Activated CD4-positive, alpha-beta T cell treated with anti-CD3 and anti-CD28 coated beads, Interleukin-2, amount 10 ng/mL, durations not matched to agents 7 days and 5 days (primary cell): ENCODE data around the gene TNRC18. TPM values are rescaled to one million over a fixed set of nuclear protein-coding genes. Genes with fewer than 3 reads are reported as not detected.

Source experiments
- CTCF ChIA-PET: fragments of 350-600 bp; sonication (Branson Sonifier 250); formaldehyde crosslinking; loops from one replicate; lab custom pipeline; 2021; ENCODE audit warnings: antibody characterized with exemption; lab: Charles Lee
- POLR2A ChIA-PET: fragments of 350-600 bp; sonication (Branson Sonifier 250); formaldehyde crosslinking; loops from one replicate; lab custom pipeline; 2021; ENCODE audit warnings: antibody characterized with exemption; lab: Charles Lee
- DNase-seq: peaks from one replicate; pipeline ENCODE4 v3.0.0-alpha.2; 2020
- H3K27ac Mint-ChIP-seq: one replicate; pipeline ENCODE4 v1.8.0; 2021; ENCODE audit warnings: mild to moderate bottlenecking, moderate library complexity, mixed read lengths
- H3K27me3 Mint-ChIP-seq: one replicate; pipeline ENCODE4 v1.8.0; 2021; ENCODE audit warnings: mixed read lengths
- H3K36me3 Mint-ChIP-seq: one replicate; pipeline ENCODE4 v1.8.0; 2021; ENCODE audit warnings: low read depth, mixed read lengths
- H3K4me1 Mint-ChIP-seq: one replicate; pipeline ENCODE4 v1.8.0; 2021; ENCODE audit warnings: mixed read lengths
- H3K4me3 Mint-ChIP-seq: one replicate; pipeline ENCODE4 v1.8.0; 2021; ENCODE audit warnings: mild to moderate bottlenecking, moderate library complexity, mixed read lengths
- H3K9me3 Mint-ChIP-seq: one replicate; pipeline ENCODE4 v1.8.0; 2021; ENCODE audit warnings: mixed read lengths
- total RNA-seq, 2 experiments: library from RNA; stranded (reverse); gene quantifications; one replicate each; pipeline ENCODE4 v1.2.3, GENCODE V29; 2021

TNRC18 gene
- total RNA-seq, 2 experiments from 2014 or later, result 45.8 to 53.9 TPM

GRCh38 chr7:5442757-5443305, 19.2 kb upstream of the TNRC18 start:
- no peaks in the 10 kb centered on the region for H3K27me3 Mint-ChIP-seq
- no peak overlapping the region for H3K27ac Mint-ChIP-seq
- ChIA-PET CTCF (interaction anchor here (1.5 kb wide), 1 partner anchor 203 kb away, joined by 4 read pairs; no protein-coding TSS in a partner anchor), POLR2A (no interaction called here)
- no peak overlapping the region for H3K4me3 Mint-ChIP-seq
- H3K4me1 Mint-ChIP-seq, result no peaks in the 10 kb centered on the region
- H3K36me3 Mint-ChIP-seq, result no peaks in the 10 kb centered on the region
- DNase-seq, result no peak
- no peaks in the 10 kb centered on the region for H3K9me3 Mint-ChIP-seq

GRCh38 chr7:5441840-5442503, 18.3 kb upstream of the TNRC18 start:
- no peaks in the 10 kb centered on the region for H3K36me3 Mint-ChIP-seq
- no peak overlapping the region for H3K27ac Mint-ChIP-seq
- H3K4me1 Mint-ChIP-seq, result no peaks in the 10 kb centered on the region
- ChIA-PET CTCF (interaction anchor here (1.5 kb wide), 1 partner anchor 202 kb away, joined by 4 read pairs; no protein-coding TSS in a partner anchor), POLR2A (no interaction called here)
- no peak for DNase-seq
- no peaks in the 10 kb centered on the region for H3K9me3 Mint-ChIP-seq
- H3K4me3 Mint-ChIP-seq, result no peak overlapping the region
- H3K27me3 Mint-ChIP-seq, result no peaks in the 10 kb centered on the region

- POLR2A ChIA-PET, result no interaction called here
- no peak for DNase-seq
- no peaks in the 10 kb centered on the region for H3K9me3 Mint-ChIP-seq
- H3K27me3 Mint-ChIP-seq, result no peaks in the 10 kb centered on the region
- H3K4me3 Mint-ChIP-seq, result no peak overlapping the region
- H3K27ac Mint-ChIP-seq, result no peak overlapping the region
- CTCF ChIA-PET, result interaction anchor here (0.5 kb wide), 1 partner anchor 20 kb away, joined by 3 read pairs; no protein-coding TSS in a partner anchor
- H3K36me3 Mint-ChIP-seq, result no peaks in the 10 kb centered on the region
- no peaks in the 10 kb centered on the region for H3K4me1 Mint-ChIP-seq
Observed at GRCh38 chr7:5439572-5440496, 16.2 kb upstream of the TNRC18 start.

GRCh38 chr7:5439209-5439571, 15.6 kb upstream of the TNRC18 start:
- no peak for DNase-seq
- Mint-ChIP-seq H3K9me3 (peaks cover 2% of the 10 kb centered on the region), H3K4me3 (no peak overlapping the region), H3K27ac (no peak overlapping the region), H3K27me3 (peaks cover 4% of the 10 kb centered on the region), H3K36me3 (no peaks in the 10 kb centered on the region), H3K4me1 (no peaks in the 10 kb centered on the region)
- ChIA-PET POLR2A (no interaction called here), CTCF (interaction anchor here (0.5 to 1.1 kb wide), 3 partner anchors 12 to 28 kb away, joined by 3 to 4 read pairs (median 3); no protein-coding TSS in a partner anchor)

GRCh38 chr7:5437987-5438386, 14.4 kb upstream of the TNRC18 start:
- H3K27me3 Mint-ChIP-seq, result peaks cover 4% of the 10 kb centered on the region
- H3K4me1 Mint-ChIP-seq, result no peaks in the 10 kb centered on the region
- CTCF ChIA-PET, result no interaction called here
- peaks cover 2% of the 10 kb centered on the region for H3K9me3 Mint-ChIP-seq
- no peak overlapping the region for H3K27ac Mint-ChIP-seq
- DNase-seq, result no peak
- H3K4me3 Mint-ChIP-seq, result no peak overlapping the region
- POLR2A ChIA-PET, result no interaction called here
- no peaks in the 10 kb centered on the region for H3K36me3 Mint-ChIP-seq

GRCh38 chr7:5437348-5437892, 13.8 kb upstream of the TNRC18 start:
- Mint-ChIP-seq H3K36me3 (no peaks in the 10 kb centered on the region), H3K27me3 (peaks cover 8% of the 10 kb centered on the region), H3K9me3 (peaks cover 2% of the 10 kb centered on the region), H3K27ac (no peak overlapping the region), H3K4me3 (no peak overlapping the region), H3K4me1 (no peaks in the 10 kb centered on the region)
- DNase-seq, result no peak
- CTCF ChIA-PET, result no interaction called here
- POLR2A ChIA-PET, result interaction anchor here (0.8 kb wide), 1 partner anchor 39 kb away, joined by 3 read pairs; no protein-coding TSS in a partner anchor

GRCh38 chr7:5436003-5436678, 12.5 kb upstream of the TNRC18 start:
- Mint-ChIP-seq H3K9me3 (peaks cover 2% of the 10 kb centered on the region), H3K27ac (no peak overlapping the region), H3K36me3 (no peaks in the 10 kb centered on the region), H3K4me3 (no peak overlapping the region), H3K4me1 (no peaks in the 10 kb centered on the region), H3K27me3 (peaks cover 21% of the 10 kb centered on the region)
- ChIA-PET CTCF (no interaction called here), POLR2A (no interaction called here)
- no peak for DNase-seq

GRCh38 chr7:5435291-5436002, 11.8 kb upstream of the TNRC18 start:
- POLR2A ChIA-PET, result no interaction called here
- no peak for DNase-seq
- Mint-ChIP-seq H3K36me3 (no peaks in the 10 kb centered on the region), H3K9me3 (peaks cover 2% of the 10 kb centered on the region), H3K27me3 (peaks cover 25% of the 10 kb centered on the region), H3K4me3 (no peak overlapping the region), H3K27ac (no peak overlapping the region), H3K4me1 (no peaks in the 10 kb centered on the region)
- CTCF ChIA-PET, result no interaction called here

- H3K27ac Mint-ChIP-seq, result no peak overlapping the region
- DNase-seq, result no peak
- POLR2A ChIA-PET, result no interaction called here
- H3K4me3 Mint-ChIP-seq, result no peak overlapping the region
- CTCF ChIA-PET, result no interaction called here
- H3K4me1 Mint-ChIP-seq, result peaks cover 14% of the 10 kb centered on the region
- peaks cover 1% of the 10 kb centered on the region for H3K36me3 Mint-ChIP-seq
- H3K9me3 Mint-ChIP-seq, result peaks cover 2% of the 10 kb centered on the region
- peaks cover 43% of the 10 kb centered on the region for H3K27me3 Mint-ChIP-seq
Observed at GRCh38 chr7:5433181-5433580, 9.5 kb upstream of the TNRC18 start.

- H3K4me1 Mint-ChIP-seq, result peaks cover 14% of the 10 kb centered on the region
- ChIA-PET POLR2A (no interaction called here), CTCF (no interaction called here)
- peaks cover 1% of the 10 kb centered on the region for H3K36me3 Mint-ChIP-seq
- peaks cover 43% of the 10 kb centered on the region for H3K27me3 Mint-ChIP-seq
- H3K27ac Mint-ChIP-seq, result no peak overlapping the region
- peaks cover 2% of the 10 kb centered on the region for H3K9me3 Mint-ChIP-seq
- DNase-seq, result no peak
- H3K4me3 Mint-ChIP-seq, result no peak overlapping the region
Observed at GRCh38 chr7:5432691-5433090, 9.1 kb upstream of the TNRC18 start.

- peaks cover 2% of the 10 kb centered on the region for H3K9me3 Mint-ChIP-seq
- no peak for DNase-seq
- peaks cover 1% of the 10 kb centered on the region for H3K36me3 Mint-ChIP-seq
- H3K4me3 Mint-ChIP-seq, result no peak overlapping the region
- peaks cover 17% of the 10 kb centered on the region for H3K4me1 Mint-ChIP-seq
- ChIA-PET POLR2A (no interaction called here), CTCF (interaction anchor here (1.0 kb wide), 1 partner anchor 9 kb away, joined by 3 read pairs; no protein-coding TSS in a partner anchor)
- no peak overlapping the region for H3K27ac Mint-ChIP-seq
- peaks cover 53% of the 10 kb centered on the region for H3K27me3 Mint-ChIP-seq
Observed at GRCh38 chr7:5431560-5432015, 8.0 kb upstream of the TNRC18 start.

GRCh38 chr7:5430612-5430947, 6.9 kb upstream of the TNRC18 start:
- H3K36me3 Mint-ChIP-seq, result peaks cover 1% of the 10 kb centered on the region
- peaks cover 60% of the 10 kb centered on the region for H3K27me3 Mint-ChIP-seq
- peaks cover 2% of the 10 kb centered on the region for H3K9me3 Mint-ChIP-seq
- no peak overlapping the region for H3K27ac Mint-ChIP-seq
- no peak for DNase-seq
- H3K4me1 Mint-ChIP-seq, result peaks cover 18% of the 10 kb centered on the region
- ChIA-PET POLR2A (no interaction called here), CTCF (interaction anchor here (1.0 kb wide), 1 partner anchor 8 kb away, joined by 3 read pairs; no protein-coding TSS in a partner anchor)
- H3K4me3 Mint-ChIP-seq, result no peak overlapping the region
